ENCODE results near the gene SP140.

The SP140 gene

GRCh38 chr2:230224458-230224857 lies 1.1 kb upstream of the SP140 start:
- TF ChIP-seq CTCF (IDR thresholded peaks at IDR 0.05; ENCODE audit: low read length, missing control alignments) = no peak
- no peak for DNase-seq (ENCODE audit: low read depth)
- no peak overlapping the region for H3K4me3 ChIP-seq (replicated peaks; ENCODE audit: low read depth, low read length)

- no peak overlapping the region for H3K4me3 ChIP-seq (replicated peaks; ENCODE audit: low read depth, low read length)
- TF ChIP-seq CTCF (IDR thresholded peaks at IDR 0.05; ENCODE audit: low read length, missing control alignments) = no peak
- no peak for DNase-seq (ENCODE audit: low read depth)
Observed at GRCh38 chr2:230226051-230226551, 565 bp downstream of the SP140 start.

- no peak for DNase-seq (ENCODE audit: low read depth)
- no peak for TF ChIP-seq CTCF (IDR thresholded peaks at IDR 0.05; ENCODE audit: low read length, missing control alignments)
- H3K4me3 ChIP-seq (replicated peaks; ENCODE audit: low read depth, low read length) = no peak overlapping the region
Observed at GRCh38 chr2:230227216-230227615, 1.7 kb downstream of the SP140 start.

GRCh38 chr2:230230087-230230486 lies 4.6 kb downstream of the SP140 start:
- TF ChIP-seq CTCF (IDR thresholded peaks at IDR 0.05; ENCODE audit: low read length, missing control alignments) = no peak
- no peak overlapping the region for H3K4me3 ChIP-seq (replicated peaks; ENCODE audit: low read depth, low read length)
- DNase-seq (ENCODE audit: low read depth) = peak; percentile 70

GRCh38 chr2:230230496-230231200 lies 5.1 kb downstream of the SP140 start:
- H3K4me3 ChIP-seq (replicated peaks; ENCODE audit: low read depth, low read length) = no peak overlapping the region
- no peak for DNase-seq (ENCODE audit: low read depth)
- no peak for TF ChIP-seq CTCF (IDR thresholded peaks at IDR 0.05; ENCODE audit: low read length, missing control alignments)

GRCh38 chr2:230231251-230231650 lies 5.7 kb downstream of the SP140 start:
- TF ChIP-seq CTCF (IDR thresholded peaks at IDR 0.05; ENCODE audit: low read length, missing control alignments) = no peak
- no peak overlapping the region for H3K4me3 ChIP-seq (replicated peaks; ENCODE audit: low read depth, low read length)
- DNase-seq (ENCODE audit: low read depth) = no peak

All from fibroblast of pulmonary artery (primary cell).